Lower leg skin (tissue), 3 donors: ENCODE measurements around the gene ATP6AP1.

Source experiments
- CTCF ChIP-seq, 3 donors: fragments of 450-650 bp; IDR thresholded peaks; one replicate each; pipeline ENCODE4 v1.5.1; 2016; ENCODE audit warnings: antibody characterized with exemption in 3 of 3, mild to moderate bottlenecking in 3 of 3, moderate library complexity in 2 of 3
- POLR2A ChIP-seq, 2 donors: fragments of 450-650 bp; IDR thresholded peaks; one replicate each; pipeline ENCODE4 v1.6.1; 2016 to 2017; ENCODE audit warnings: antibody characterized with exemption in 2 of 2, mild to moderate bottlenecking in 1 of 2, moderate library complexity in 1 of 2

GRCh38 chrX:154458954-154459778, 30.7 kb downstream of the ATP6AP1 start:
- TF ChIP-seq CTCF (IDR thresholded peaks at IDR 0.05), result no peak
- no peak for TF ChIP-seq POLR2A (IDR thresholded peaks at IDR 0.05)
